Fibroblast of lung (primary cell): Measurements from ENCODE around the gene UST. TPM values are rescaled to one million over a fixed set of nuclear protein-coding genes. Genes with fewer than 3 reads are reported as not detected.

ENCODE experiments used
- DNase-seq, 2 donors: peaks; one replicate each; pipeline versions ENCODE4 v3.0.0 to v3.0.0-alpha.2; 2010; ENCODE audit warnings: low read depth in 2 of 2
- H2AFZ ChIP-seq: 2 replicates; pipeline ENCODE4 v1.5.1; 2012; ENCODE audit warnings: low read length, control low read depth, inconsistent platforms
- H3K27ac ChIP-seq: 2 replicates; pipeline ENCODE4 v1.5.1; 2011; ENCODE audit warnings: low read length, control low read depth; ENCODE audit not compliant: insufficient read depth
- H3K27me3 ChIP-seq: 2 replicates; pipeline ENCODE4 v1.5.1; 2011; ENCODE audit warnings: mild to moderate bottlenecking, low read length; ENCODE audit not compliant: control insufficient read depth, insufficient read depth
- H3K36me3 ChIP-seq: 2 replicates; pipeline ENCODE4 v1.5.1; 2011; ENCODE audit warnings: low read length; ENCODE audit not compliant: control insufficient read depth, insufficient read depth
- H3K4me1 ChIP-seq: 2 replicates; pipeline ENCODE4 v1.5.1; 2011; ENCODE audit warnings: low read length; ENCODE audit not compliant: control insufficient read depth, insufficient read depth; ENCODE audit errors: extremely low read depth
- H3K4me2 ChIP-seq: 2 replicates; pipeline ENCODE4 v1.5.1; 2011; ENCODE audit warnings: low read length, control low read depth; ENCODE audit not compliant: insufficient read depth; ENCODE audit errors: extremely low read depth
- H3K4me3 ChIP-seq, 4 experiments: fragments of 200-600 bp in 1 of 4; sonication (generic) in 1 of 4; replicated peaks in 1 of 4; 2 replicates each; pipeline ENCODE4 v1.5.1; 2011 to 2016; ENCODE audit warnings: low read length in 4 of 4, low read depth in 3 of 4, mild to moderate bottlenecking in 3 of 4, control low read depth in 2 of 4, inconsistent platforms in 1 of 4, mixed read lengths in 1 of 4; ENCODE audit not compliant: insufficient read depth in 1 of 4; ENCODE audit errors: control extremely low read depth in 1 of 4
- H3K79me2 ChIP-seq: 2 replicates; pipeline ENCODE4 v1.5.1; 2012; ENCODE audit warnings: mild to moderate bottlenecking, low read length, inconsistent platforms; ENCODE audit not compliant: control insufficient read depth, insufficient read depth
- H3K9ac ChIP-seq: 2 replicates; pipeline ENCODE4 v1.5.1; 2011; ENCODE audit warnings: mild to moderate bottlenecking, low read length, control low read depth; ENCODE audit not compliant: insufficient read depth
- H3K9me3 ChIP-seq: 2 replicates; pipeline ENCODE4 v1.5.1; 2012; ENCODE audit warnings: low read depth, low read length; ENCODE audit not compliant: control insufficient read depth, insufficient read depth
- H4K20me1 ChIP-seq: 2 replicates; pipeline ENCODE4 v1.5.1; 2011; ENCODE audit warnings: low read length; ENCODE audit not compliant: control insufficient read depth, insufficient read depth; ENCODE audit errors: extremely low read depth
- CTCF ChIP-seq, 2 donors: IDR thresholded peaks in 1 of 2; conservative IDR thresholded peaks in 1 of 2; 1 replicate in 1 of 2; 2 replicates in 1 of 2; pipeline ENCODE4 v1.5.1; 2011 to 2012; ENCODE audit warnings: low read length in 2 of 2, control low read depth in 1 of 2, inconsistent platforms in 1 of 2, low read depth in 1 of 2, mild to moderate bottlenecking in 1 of 2
- EZH2 ChIP-seq: IDR thresholded peaks from 2 replicates; pipeline ENCODE4 v1.5.1; 2012; ENCODE audit warnings: low read length, control low read depth, mild to moderate bottlenecking; ENCODE audit errors: missing control alignments
- polyA plus RNA-seq, 2 donors: library from polyadenylated mRNA; depleted of rRNA in 1 of 2; stranded (reverse) in 1 of 2; unstranded in 1 of 2; fragments of >200 nt; gene quantifications; 2 replicates each; pipeline ENCODE4 v1.2.1, GENCODE V29; 2011 to 2012; ENCODE audit warnings: missing spikeins in 1 of 2
- total RNA-seq: library from RNA; depleted of rRNA; stranded (reverse); fragments of >200 nt; gene quantifications from 2 replicates; pipeline ENCODE4 v1.2.1, GENCODE V29; 2014

The UST gene
- total and polyA plus RNA-seq, 2 donors (not counting 1 experiment from before 2014, with no cell fraction given), result 6.8 to 19.5 TPM

GRCh38 chr6:148736774-148737412, 9.9 kb upstream of the UST start:
- Histone ChIP-seq H3K4me2 (no peak overlapping the region), H2AFZ (no peak overlapping the region), H3K9ac (no peak overlapping the region), H3K36me3 (no peaks in the 10 kb centered on the region), H4K20me1 (no peaks in the 10 kb centered on the region), H3K79me2 (no peaks in the 10 kb centered on the region), H3K27ac (no peak overlapping the region), H3K27me3 (no peaks in the 10 kb centered on the region), H3K4me1 (no peaks in the 10 kb centered on the region), H3K9me3 (no peaks in the 10 kb centered on the region), H3K4me3 (no peak overlapping the region)
- no peak for DNase-seq
- no peak for TF ChIP-seq EZH2

GRCh38 chr6:148737806-148738205, 9.0 kb upstream of the UST start:
- H3K4me3 ChIP-seq, result no peak overlapping the region
- no peak overlapping the region for H3K27ac ChIP-seq
- no peak overlapping the region for H2AFZ ChIP-seq
- H3K27me3 ChIP-seq, result no peaks in the 10 kb centered on the region
- H3K9me3 ChIP-seq, result no peaks in the 10 kb centered on the region
- no peaks in the 10 kb centered on the region for H3K36me3 ChIP-seq
- H3K4me2 ChIP-seq, result no peak overlapping the region
- no peaks in the 10 kb centered on the region for H3K79me2 ChIP-seq
- DNase-seq, result no peak
- TF ChIP-seq CTCF (conservative IDR thresholded peaks at IDR 0.05 in 1 of 2, IDR thresholded peaks at IDR 0.05 in 1 of 2; ENCODE audit: low read depth in 1 of 2, low read length in 2 of 2) (no peak), EZH2 (no peak)
- H3K4me1 ChIP-seq, result no peaks in the 10 kb centered on the region
- H4K20me1 ChIP-seq, result no peaks in the 10 kb centered on the region
- no peak overlapping the region for H3K9ac ChIP-seq

- H4K20me1 ChIP-seq, result no peaks in the 10 kb centered on the region
- H3K27ac ChIP-seq, result no peak overlapping the region
- no peaks in the 10 kb centered on the region for H3K79me2 ChIP-seq
- DNase-seq, result no peak
- no peak overlapping the region for H3K9ac ChIP-seq
- no peak overlapping the region for H3K4me2 ChIP-seq
- no peak overlapping the region for H2AFZ ChIP-seq
- no peaks in the 10 kb centered on the region for H3K27me3 ChIP-seq
- no peak overlapping the region for H3K4me3 ChIP-seq
- no peaks in the 10 kb centered on the region for H3K9me3 ChIP-seq
- H3K4me1 ChIP-seq, result no peaks in the 10 kb centered on the region
- H3K36me3 ChIP-seq, result no peaks in the 10 kb centered on the region
- TF ChIP-seq EZH2 (no peak), CTCF (conservative IDR thresholded peaks at IDR 0.05 in 1 of 2, IDR thresholded peaks at IDR 0.05 in 1 of 2; ENCODE audit: low read depth in 1 of 2, low read length in 2 of 2) (no peak)
Measured at GRCh38 chr6:148738946-148739821, 7.6 kb upstream of the UST start.
